22Rv1 (cell line): ENCODE measurements around the gene ITGB2.

Experiments used
- CTCF ChIP-seq: fragments of 450-650 bp; IDR thresholded peaks from 2 replicates; pipeline ENCODE4 v1.5.1; 2017; ENCODE audit warnings: mild to moderate bottlenecking
- ZFX ChIP-seq: fragments of 450-650 bp; IDR thresholded peaks from 2 replicates; pipeline ENCODE4 v1.6.1; 2017; ENCODE audit warnings: antibody characterized with exemption, borderline replicate concordance

- no peak for TF ChIP-seq CTCF
- TF ChIP-seq ZFX = no peak
Observed at GRCh38 chr21:44862869-44863685, 57.6 kb downstream of the ITGB2 start.
